HL-60 (cell line): Measurements from ENCODE around the gene KLF5.

Experiments used
- DNase-seq, 2 experiments: peaks; one replicate each; pipeline ENCODE4 v3.0.0-alpha.2; 2010 to 2020; ENCODE audit warnings: low read depth in 1 of 2, low spot score in 1 of 2
- H3K27ac ChIP-seq: fragments of 250-450 bp; sonication (Bioruptor Pico); replicated peaks from 2 replicates; pipeline ENCODE4 v1.5.1; 2020; ENCODE audit warnings: mild to moderate bottlenecking, moderate library complexity
- H3K27me3 ChIP-seq: fragments of 250-450 bp; sonication (Bioruptor Pico); 2 replicates; pipeline ENCODE4 v1.5.1; 2021; ENCODE audit warnings: mild to moderate bottlenecking, moderate library complexity; ENCODE audit not compliant: insufficient read depth, poor library complexity, severe bottlenecking
- H3K4me3 ChIP-seq: replicated peaks from 2 replicates; pipeline ENCODE4 v1.5.1; 2011; ENCODE audit warnings: mild to moderate bottlenecking, control low read depth, low read length; ENCODE audit not compliant: insufficient read depth
- GABPA ChIP-seq: IDR thresholded peaks from 2 replicates; pipeline ENCODE4 v1.6.1; 2012; ENCODE audit warnings: low read depth
- POLR2AphosphoS5 ChIP-seq: IDR thresholded peaks from 2 replicates; pipeline ENCODE4 v1.6.1; 2012; ENCODE audit warnings: low read depth
- SPI1 ChIP-seq: IDR thresholded peaks from 2 replicates; pipeline ENCODE4 v1.6.1; 2012; ENCODE audit warnings: low read depth, mild to moderate bottlenecking, borderline replicate concordance
- TF ChIP-seq, protein P1 (sequence below): IDR thresholded peaks from 2 replicates; pipeline ENCODE4 v1.6.1; 2012; ENCODE audit warnings: low read depth; ENCODE audit not compliant: insufficient replicate concordance
- TF ChIP-seq, protein P2 (sequence below): IDR thresholded peaks from one replicate; pipeline ENCODE4 v1.5.1; 2011; ENCODE audit warnings: low read length, control low read depth, inconsistent platforms; ENCODE audit not compliant: insufficient read depth

KLF5 gene

DNA sequence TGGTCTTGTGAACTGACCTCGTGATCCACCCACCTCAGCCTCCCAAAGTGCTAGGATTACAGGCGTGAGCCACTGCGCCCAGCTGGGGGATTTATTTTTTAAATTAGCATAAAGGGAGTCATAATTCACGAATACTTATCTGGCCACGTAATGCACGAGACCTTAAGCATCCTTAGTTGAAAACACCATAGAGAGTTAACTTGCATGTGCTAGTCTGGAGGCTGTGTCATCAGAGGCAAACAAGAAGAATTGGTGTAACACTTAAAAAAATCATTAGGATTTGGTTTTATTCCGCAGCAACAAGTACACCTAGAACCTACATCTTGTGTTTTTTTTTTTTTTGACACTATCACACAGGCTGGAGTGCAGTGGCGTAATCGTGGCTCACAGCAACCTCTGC is 19.1 kb downstream of the KLF5 start:
- no peak overlapping the region for H3K4me3 ChIP-seq

DNA sequence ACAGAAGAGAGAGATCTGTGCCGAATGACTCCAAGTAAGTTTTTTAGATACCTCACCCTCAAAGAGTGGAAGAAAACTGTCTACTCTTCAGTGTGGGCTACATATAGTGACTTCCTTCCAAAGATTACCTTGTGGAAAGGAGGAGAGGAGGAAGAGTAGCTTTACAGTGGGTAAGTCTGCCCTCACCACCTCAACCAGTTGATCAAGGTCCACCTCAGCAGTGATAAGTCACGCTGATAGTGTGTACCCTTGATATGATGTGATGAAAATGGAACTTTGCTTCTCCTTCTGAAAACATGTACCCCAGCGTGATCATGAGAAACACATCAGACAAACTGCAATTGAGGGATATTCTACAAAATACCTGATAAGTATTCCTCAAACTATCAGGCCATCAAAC is 20.6 kb downstream of the KLF5 start:
- no peak for TF ChIP-seq GABPA
- no peak for TF ChIP-seq POLR2AphosphoS5
- TF ChIP-seq, protein P1, sequence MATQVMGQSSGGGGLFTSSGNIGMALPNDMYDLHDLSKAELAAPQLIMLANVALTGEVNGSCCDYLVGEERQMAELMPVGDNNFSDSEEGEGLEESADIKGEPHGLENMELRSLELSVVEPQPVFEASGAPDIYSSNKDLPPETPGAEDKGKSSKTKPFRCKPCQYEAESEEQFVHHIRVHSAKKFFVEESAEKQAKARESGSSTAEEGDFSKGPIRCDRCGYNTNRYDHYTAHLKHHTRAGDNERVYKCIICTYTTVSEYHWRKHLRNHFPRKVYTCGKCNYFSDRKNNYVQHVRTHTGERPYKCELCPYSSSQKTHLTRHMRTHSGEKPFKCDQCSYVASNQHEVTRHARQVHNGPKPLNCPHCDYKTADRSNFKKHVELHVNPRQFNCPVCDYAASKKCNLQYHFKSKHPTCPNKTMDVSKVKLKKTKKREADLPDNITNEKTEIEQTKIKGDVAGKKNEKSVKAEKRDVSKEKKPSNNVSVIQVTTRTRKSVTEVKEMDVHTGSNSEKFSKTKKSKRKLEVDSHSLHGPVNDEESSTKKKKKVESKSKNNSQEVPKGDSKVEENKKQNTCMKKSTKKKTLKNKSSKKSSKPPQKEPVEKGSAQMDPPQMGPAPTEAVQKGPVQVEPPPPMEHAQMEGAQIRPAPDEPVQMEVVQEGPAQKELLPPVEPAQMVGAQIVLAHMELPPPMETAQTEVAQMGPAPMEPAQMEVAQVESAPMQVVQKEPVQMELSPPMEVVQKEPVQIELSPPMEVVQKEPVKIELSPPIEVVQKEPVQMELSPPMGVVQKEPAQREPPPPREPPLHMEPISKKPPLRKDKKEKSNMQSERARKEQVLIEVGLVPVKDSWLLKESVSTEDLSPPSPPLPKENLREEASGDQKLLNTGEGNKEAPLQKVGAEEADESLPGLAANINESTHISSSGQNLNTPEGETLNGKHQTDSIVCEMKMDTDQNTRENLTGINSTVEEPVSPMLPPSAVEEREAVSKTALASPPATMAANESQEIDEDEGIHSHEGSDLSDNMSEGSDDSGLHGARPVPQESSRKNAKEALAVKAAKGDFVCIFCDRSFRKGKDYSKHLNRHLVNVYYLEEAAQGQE = no peak
- no peak for TF ChIP-seq SPI1
- TF ChIP-seq, protein P2, sequence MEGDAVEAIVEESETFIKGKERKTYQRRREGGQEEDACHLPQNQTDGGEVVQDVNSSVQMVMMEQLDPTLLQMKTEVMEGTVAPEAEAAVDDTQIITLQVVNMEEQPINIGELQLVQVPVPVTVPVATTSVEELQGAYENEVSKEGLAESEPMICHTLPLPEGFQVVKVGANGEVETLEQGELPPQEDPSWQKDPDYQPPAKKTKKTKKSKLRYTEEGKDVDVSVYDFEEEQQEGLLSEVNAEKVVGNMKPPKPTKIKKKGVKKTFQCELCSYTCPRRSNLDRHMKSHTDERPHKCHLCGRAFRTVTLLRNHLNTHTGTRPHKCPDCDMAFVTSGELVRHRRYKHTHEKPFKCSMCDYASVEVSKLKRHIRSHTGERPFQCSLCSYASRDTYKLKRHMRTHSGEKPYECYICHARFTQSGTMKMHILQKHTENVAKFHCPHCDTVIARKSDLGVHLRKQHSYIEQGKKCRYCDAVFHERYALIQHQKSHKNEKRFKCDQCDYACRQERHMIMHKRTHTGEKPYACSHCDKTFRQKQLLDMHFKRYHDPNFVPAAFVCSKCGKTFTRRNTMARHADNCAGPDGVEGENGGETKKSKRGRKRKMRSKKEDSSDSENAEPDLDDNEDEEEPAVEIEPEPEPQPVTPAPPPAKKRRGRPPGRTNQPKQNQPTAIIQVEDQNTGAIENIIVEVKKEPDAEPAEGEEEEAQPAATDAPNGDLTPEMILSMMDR = no peak
- Histone ChIP-seq H3K27me3 (no peaks in the 10 kb centered on the region), H3K4me3 (no peak overlapping the region), H3K27ac (no peak overlapping the region)
- no peak for DNase-seq

More for the DNA sequence above, 19.1 kb downstream of the KLF5 start:
- no peak overlapping the region for H3K27ac ChIP-seq
- no peak for DNase-seq
- H3K27me3 ChIP-seq = no peaks in the 10 kb centered on the region
- TF ChIP-seq, protein P1 = no peak
- TF ChIP-seq GABPA = no peak
- TF ChIP-seq, protein P2 = no peak
- no peak for TF ChIP-seq SPI1
- TF ChIP-seq POLR2AphosphoS5 = no peak

DNA sequence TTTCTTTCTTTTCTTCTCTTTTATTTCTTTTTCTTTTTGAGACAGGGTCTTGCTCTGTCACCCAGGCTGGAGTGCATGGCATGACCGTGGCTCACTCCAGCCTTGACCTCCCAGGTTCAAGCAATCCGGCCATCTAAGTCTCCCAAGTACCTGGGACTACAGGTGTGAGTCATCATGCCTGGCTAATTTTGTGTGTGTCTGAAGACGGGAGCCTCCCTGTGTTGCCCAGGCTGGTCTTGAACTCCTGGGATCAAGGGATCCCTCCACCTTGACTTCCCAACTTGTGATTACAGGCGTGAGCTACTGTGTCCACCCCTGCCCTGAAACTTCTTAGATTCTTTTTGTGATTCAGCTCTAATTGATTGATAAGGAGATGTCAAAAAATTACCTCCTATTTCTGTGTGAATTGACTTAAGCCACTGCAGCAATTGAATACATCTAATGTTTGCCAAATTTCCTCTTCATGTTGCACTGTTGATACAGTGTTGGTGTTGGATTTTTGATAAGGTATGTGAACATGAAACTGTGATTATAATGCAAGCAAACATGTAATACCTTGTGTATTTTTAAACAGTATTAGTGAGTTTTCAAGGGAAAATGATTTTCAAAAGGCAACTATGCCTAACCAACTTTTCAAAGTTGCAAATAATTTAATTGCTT is 22.6 kb downstream of the KLF5 start:
- no peak overlapping the region for H3K4me3 ChIP-seq
- no peaks in the 10 kb centered on the region for H3K27me3 ChIP-seq
- H3K27ac ChIP-seq = no peak overlapping the region
- DNase-seq = no peak
- TF ChIP-seq GABPA = no peak
- TF ChIP-seq, protein P2 = no peak
- TF ChIP-seq SPI1 = no peak
- TF ChIP-seq POLR2AphosphoS5 = no peak
- TF ChIP-seq, protein P1 = no peak
